Mucosa of descending colon (tissue), 3 donors: Measurements from ENCODE around the gene TNFAIP8L1. TPM values are rescaled to one million over a fixed set of nuclear protein-coding genes. Genes with fewer than 3 reads are reported as not detected.
A peak's percentile ranks its signal among the peaks of the same experiment; 100 is the strongest.
"Not testable (repeated sequence)": the region's sequence is repeated elsewhere in the genome, so short reads cannot be mapped to it uniquely, and the experiment has no call there.

Experiments used
- ATAC-seq: fragments of 200-7000 bp; cut with Tn5 transposase; one replicate; pipeline ENCODE4 v1.9.1; 2020; ENCODE audit warnings: mild to moderate bottlenecking, moderate library complexity
- DNase-seq, 3 donors: peaks; one replicate each; pipeline ENCODE4 v3.0.0-alpha.2; 2020
- H3K36me3 ChIP-seq: fragments of 200-600 bp; one replicate; pipeline ENCODE4 v1.8.0; 2021; ENCODE audit warnings: low read depth, mild to moderate bottlenecking
- H3K4me1 ChIP-seq: fragments of 200-600 bp; one replicate; pipeline ENCODE4 v1.8.0; 2021; ENCODE audit warnings: low read depth, mild to moderate bottlenecking
- H3K4me3 ChIP-seq: fragments of 200-600 bp; one replicate; pipeline ENCODE4 v1.8.0; 2021; ENCODE audit warnings: mild to moderate bottlenecking
- H3K9me3 ChIP-seq: fragments of 200-600 bp; one replicate; pipeline ENCODE4 v1.8.0; 2021; ENCODE audit warnings: mild to moderate bottlenecking
- CTCF ChIP-seq: fragments of 200-600 bp; IDR thresholded peaks from one replicate; pipeline ENCODE4 v1.8.0; 2022; ENCODE audit warnings: antibody characterized with exemption, mild to moderate bottlenecking
- intact Hi-C, 2 donors: fragments of 100-400 bp; cut with DNase I in 1 of 2; cut with micrococcal nuclease in 1 of 2; formaldehyde crosslinking; loops; one replicate each; pipeline versions ENCODE4 v1.11.0 to v1.11.1; 2022; cut with DNase I, micrococcal nuclease
- total RNA-seq, 3 donors: library from RNA; stranded (reverse); fragmentation: NEBNext Ultra II Directional in 2 of 3; extraction: Animal tissue kit (Norgen Biotek cat#: 25700) in 2 of 3; gene quantifications; one replicate each; pipeline versions ENCODE4 v1.2.1 to v1.2.4, GENCODE V29; 2021 to 2023
- donor health status: DM: no; HTN: no; CAD: no; lungs with moderate emphysema.
- donor health status: DM: no; HTN: no; CAD: no.
- donor health status: DM: no; HTN: yes; CAD: no.

TNFAIP8L1 gene
- total RNA-seq, 3 donors from 2014 or later, result 5.1 to 47.6 (median 10.7) TPM

- Histone ChIP-seq H3K9me3 (no peaks in the 10 kb centered on the region), H3K4me1 (no peaks in the 10 kb centered on the region), H3K36me3 (no peaks in the 10 kb centered on the region), H3K4me3 (no peak overlapping the region)
- no peak for DNase-seq
- intact Hi-C loops, result no loop called here
- ATAC-seq, result no peak
- TF ChIP-seq CTCF, result no peak
Observed at GRCh38 chr19:4593409-4593851, 45.9 kb upstream of the TNFAIP8L1 start.

- Histone ChIP-seq H3K4me3 (no peak overlapping the region), H3K36me3 (no peaks in the 10 kb centered on the region), H3K9me3 (no peaks in the 10 kb centered on the region), H3K4me1 (no peaks in the 10 kb centered on the region)
- DNase-seq (no peak), ATAC-seq (no peak)
- intact Hi-C loops, result no loop called here
- no peak for TF ChIP-seq CTCF
Observed at GRCh38 chr19:4594201-4594600, 45.1 kb upstream of the TNFAIP8L1 start.

- H3K4me1 ChIP-seq, H3K36me3 ChIP-seq, intact Hi-C loops, DNase-seq, H3K4me3 ChIP-seq, H3K9me3 ChIP-seq, ATAC-seq: not testable (repeated sequence)
Observed at GRCh38 chr19:4595158-4595557, 44.2 kb upstream of the TNFAIP8L1 start.

GRCh38 chr19:4596033-4596904, 43.0 kb upstream of the TNFAIP8L1 start:
- Histone ChIP-seq H3K4me1 (no peaks in the 10 kb centered on the region), H3K4me3 (no peak overlapping the region), H3K36me3 (no peaks in the 10 kb centered on the region), H3K9me3 (no peaks in the 10 kb centered on the region)
- TF ChIP-seq CTCF, result no peak
- intact Hi-C loops, result no loop called here
- ATAC-seq, result no peak
- DNase-seq, result no peak

DNA sequence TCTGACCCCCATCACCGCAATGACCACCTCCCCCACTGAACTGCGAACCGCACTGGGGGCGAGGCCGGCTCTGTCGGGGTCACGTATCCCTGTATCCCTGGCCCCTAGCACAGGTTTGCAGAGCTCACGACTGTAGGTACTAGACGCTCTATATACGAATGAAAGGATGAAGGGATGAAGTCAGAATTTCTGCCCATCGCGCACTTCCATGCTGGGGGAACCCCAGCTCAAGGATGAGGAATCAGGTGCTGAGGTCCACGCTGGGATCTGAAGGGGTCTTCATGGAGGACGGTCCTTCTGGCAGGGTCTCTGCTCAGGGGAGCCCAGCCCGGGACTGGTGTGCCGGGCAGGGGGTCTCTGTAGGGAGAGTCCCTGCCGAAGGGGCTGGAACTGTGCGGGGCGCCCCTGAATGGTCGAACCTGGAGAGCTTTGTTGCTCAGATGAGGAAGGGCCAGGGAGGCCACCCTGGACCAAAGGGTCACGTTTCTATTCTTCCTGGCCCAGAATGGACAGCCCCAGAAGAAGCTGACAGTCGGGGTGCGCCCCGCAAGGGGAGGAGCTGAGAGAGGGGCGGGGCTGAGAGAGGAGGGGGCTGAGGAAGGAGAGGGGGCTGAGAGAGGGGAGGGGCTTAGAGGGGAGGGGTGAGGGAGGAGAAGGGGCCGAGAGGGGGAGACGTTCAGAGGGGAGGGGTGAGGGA, 41.9 kb upstream of the TNFAIP8L1 start:
- DNase-seq, result no peak
- intact Hi-C loops, result no loop called here
- no peaks in the 10 kb centered on the region for H3K4me1 ChIP-seq
- no peak overlapping the region for H3K4me3 ChIP-seq
- ATAC-seq, result peak; percentile 19
- no peak for TF ChIP-seq CTCF
- no peaks in the 10 kb centered on the region for H3K9me3 ChIP-seq
- no peaks in the 10 kb centered on the region for H3K36me3 ChIP-seq
